Limb (tissue), 2 donors: ENCODE measurements around the gene CLMP.
"Not testable (repeated sequence)": the region's sequence is repeated elsewhere in the genome, so short reads cannot be mapped to it uniquely, and the experiment has no call there.

ENCODE experiments used
- DNase-seq, 2 donors: peaks; one replicate each; pipeline ENCODE4 v3.0.0-alpha.2; 2016; ENCODE audit errors: extremely low spot score in 2 of 2

The CLMP gene

DNA sequence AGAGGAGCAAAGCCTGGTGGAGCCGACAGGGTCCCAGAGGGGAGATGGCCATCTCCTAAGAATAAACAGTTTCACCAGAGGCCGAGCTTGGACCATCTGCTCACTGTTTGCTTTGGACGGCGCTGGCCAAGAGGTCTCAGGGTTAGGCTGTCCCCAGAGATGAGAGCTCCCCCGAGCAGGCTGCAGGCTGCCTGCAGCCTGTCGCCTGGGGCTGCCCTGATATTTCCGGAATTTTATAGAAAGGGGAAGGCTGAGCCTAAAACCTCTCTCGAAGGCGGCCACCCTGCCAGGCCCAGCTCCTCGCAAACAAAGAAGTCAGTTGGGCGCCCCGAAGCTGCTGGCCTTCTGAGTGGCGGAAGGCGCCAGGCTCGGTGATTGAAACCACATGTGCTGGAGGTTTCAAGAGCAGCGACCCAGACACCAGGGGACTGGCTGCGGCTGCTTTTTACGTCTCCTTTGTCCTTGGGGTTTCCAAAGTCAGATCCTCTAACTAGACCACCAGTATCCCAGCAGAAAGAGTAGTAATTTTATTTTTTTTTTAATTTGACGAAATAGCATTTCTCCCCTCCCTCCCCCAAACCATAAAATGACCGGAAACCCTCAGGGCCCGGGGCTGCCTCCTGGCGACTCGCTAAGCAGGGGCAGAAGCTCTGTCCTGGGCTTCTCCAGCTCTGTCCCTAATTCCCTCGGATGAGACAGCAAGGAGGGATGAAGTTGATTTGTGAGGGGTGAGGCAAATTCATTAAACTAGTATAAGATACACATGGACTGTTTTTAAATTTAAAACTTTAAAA lies 57.4 kb downstream of the CLMP start:
- peak; percentile 73 to 76 for DNase-seq

- DNase-seq: no peak
Measured at GRCh38 chr11:123135863-123136446, 59.1 kb downstream of the CLMP start.

GRCh38 chr11:123132881-123133280 lies 62.2 kb downstream of the CLMP start:
- no peak for DNase-seq

- DNase-seq: not testable (repeated sequence)
Measured at GRCh38 chr11:123132034-123132766, 62.8 kb downstream of the CLMP start.

- DNase-seq: no peak
Measured at GRCh38 chr11:123129920-123130319, 65.1 kb downstream of the CLMP start.

DNA sequence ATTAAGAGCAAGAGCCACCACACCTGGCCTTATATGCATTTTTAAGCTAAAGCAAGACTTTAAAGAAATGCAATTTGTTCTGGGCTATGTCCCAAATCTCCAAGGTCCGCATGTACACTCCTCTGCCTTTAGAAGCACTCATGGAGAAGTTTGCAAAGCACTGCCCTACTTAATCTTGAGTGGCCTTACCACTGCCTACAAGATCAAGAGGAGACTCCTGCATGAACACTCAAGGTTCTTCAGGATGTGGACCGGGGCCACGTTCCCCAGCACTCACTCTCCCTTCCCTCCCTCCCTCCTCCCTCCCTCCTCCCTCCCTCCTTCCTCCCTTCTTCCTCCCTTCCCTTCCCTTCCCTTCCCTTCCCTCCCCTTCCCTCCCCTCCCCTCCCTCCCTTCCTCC lies 69.9 kb downstream of the CLMP start:
- DNase-seq: no peak

GRCh38 chr11:123122852-123123251 lies 72.2 kb downstream of the CLMP start:
- DNase-seq: no peak

- no peak for DNase-seq
Measured at GRCh38 chr11:123122341-123122740, 72.7 kb downstream of the CLMP start.

DNA sequence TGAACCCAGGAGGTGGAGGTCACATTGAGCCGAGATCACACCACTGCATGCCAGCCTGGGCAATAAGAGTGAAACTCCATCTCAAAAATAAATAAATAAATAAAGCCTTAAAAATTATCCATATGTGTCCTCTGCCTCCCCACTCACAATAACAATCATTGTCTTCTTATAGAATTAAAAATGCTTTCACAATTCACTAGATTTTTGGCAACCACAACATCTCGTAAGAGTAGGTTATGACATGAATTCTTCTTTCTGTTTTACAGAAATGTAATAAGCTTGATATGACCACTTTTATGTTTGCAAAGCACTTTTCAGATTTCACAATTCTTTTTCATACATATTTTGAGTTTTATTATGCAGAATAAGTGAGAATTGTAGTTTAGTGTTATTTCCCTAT lies 78.6 kb downstream of the CLMP start:
- DNase-seq: no peak

DNA sequence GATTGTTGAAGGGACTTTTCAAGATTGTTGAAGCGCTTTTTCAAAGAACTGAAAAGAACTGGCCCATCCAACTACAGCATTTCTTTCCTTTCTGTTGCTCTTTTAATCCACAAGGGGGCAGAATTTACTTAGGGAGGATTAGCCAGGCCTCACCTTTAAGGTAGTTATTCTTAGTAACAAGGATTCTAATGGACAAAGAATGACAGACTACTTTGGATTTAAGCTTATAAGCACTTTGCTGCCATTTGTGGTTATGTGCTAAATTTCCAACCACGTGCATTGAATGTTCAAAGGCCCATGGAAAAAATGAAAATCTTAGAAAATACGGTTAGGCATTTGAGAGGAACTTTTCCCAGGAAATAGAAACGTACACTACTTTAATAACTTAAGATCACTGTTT lies 83.6 kb downstream of the CLMP start:
- peak in 1 of 2 donors; percentile 66 for DNase-seq

DNA sequence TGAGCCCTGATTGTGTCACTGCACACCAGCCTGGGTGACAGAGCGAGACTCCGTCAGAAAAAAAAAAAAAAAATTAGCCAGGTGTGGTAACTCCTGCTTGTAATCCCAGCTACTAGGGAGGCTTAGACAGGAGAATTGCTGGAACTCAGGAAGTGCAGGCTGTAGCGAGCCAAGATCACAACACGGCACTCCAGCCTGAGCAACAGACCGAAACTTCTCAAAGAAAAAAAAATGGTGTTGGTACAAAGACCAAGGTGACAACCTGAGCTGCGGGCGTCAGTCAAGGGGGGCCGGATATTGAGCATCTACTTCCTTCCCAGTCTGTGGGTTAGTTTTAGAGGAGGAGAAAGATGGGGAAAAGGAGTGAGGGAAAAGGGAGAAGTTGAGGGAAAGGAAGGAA lies 84.7 kb downstream of the CLMP start:
- DNase-seq: no peak

DNA sequence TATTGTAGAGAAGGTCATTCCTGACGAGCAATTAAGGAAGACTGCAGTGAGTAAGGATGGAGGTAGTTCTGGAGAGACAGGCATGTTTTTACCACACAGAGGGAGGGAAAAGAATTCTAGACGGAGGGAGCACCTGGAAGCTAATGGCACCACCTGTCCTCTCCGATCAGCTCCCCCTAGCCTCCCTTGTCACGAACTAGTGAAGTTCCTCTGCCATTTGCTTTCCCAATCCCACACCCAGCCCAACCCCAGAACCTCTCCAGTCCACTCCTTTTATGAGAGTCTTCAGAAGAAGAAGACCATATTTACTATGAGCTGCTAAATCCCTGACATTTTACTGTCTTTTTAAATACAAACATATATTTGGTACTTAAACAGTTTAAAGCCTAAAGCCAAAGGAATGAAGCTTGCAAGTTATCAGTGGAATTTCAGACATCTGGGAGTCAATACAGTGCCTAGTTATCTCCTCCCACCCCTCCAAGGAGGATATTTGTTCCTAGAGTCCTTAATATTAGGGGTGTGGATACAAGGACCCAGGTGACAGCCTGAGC lies 87.0 kb downstream of the CLMP start:
- no peak for DNase-seq

DNA sequence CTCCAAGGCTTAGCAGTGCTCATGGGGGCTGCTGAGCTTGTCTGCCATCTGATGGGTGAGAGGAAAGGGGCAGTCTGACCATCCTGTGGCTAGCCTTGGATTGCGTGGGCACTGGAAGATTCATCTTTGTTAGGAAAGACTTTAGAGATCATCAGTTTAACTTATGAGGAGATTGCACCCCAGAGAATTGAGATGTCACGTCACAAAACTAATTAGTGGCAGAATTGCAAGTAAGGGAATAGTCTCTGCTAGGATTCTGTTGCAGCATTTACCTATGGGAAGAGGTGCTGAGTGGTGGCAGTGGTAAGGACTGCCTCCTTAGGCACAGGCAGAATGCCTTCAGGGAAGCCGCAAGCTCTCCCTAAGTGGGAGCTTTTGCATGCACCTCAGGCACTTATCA lies 90.4 kb downstream of the CLMP start:
- DNase-seq: no peak

GRCh38 chr11:123103326-123103980 lies 91.6 kb downstream of the CLMP start:
- peak; percentile 72 to 89 for DNase-seq

DNA sequence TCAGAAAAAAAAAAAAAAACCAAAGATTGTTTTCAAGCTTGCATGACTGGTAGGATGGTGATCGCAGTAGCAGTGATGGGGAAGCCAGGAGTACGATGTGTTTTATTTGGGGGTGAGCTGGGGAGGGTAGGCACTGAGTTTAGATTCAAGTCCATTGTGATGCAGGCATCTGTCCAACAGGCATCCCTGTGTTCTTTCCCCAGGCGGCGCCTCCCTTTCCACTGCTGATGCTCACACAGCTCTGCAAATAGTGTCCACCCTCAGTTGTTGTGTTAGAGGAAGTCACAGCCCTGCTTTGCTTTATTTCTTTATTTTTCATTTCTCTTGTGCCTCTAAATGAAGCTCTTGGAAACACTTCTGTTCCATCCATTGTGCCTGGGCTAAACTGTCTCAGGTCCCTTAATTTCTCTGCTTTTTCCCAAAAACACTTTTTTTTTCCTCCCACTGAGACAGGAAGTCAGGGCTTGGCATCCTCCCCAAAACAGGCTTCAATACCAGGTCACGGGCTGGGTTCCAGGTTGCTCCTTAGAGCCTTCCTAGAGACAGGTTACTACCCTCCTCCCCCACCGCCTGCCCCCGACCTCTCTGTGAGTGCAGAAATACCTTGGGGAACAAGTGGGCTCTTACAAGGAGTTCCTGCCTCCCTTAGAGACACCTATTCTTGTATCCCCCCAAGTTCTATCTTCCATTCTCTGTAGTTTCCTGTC lies 94.5 kb downstream of the CLMP start:
- peak in 1 of 2 donors; percentile 20 for DNase-seq

DNA sequence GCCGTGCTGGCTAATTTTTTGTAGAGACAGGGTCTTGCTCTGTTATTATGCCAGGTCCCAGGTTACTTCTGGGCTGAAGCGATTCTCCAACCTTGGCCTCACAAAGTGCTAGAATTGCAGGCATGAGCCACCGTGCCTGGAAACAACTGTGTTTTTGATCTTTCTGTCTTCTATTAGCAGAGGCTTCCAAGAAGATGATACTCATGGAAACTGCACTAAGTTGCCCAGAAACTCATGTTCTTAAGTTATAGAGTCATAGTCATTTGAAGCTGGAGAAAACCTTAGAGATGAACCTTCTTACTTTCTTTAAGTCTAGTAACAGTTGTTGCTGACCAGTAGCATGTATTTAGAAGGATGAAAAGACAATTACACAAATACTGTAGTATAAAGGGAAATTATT lies 96.1 kb downstream of the CLMP start:
- DNase-seq: no peak

GRCh38 chr11:123093739-123094138 lies 101.3 kb downstream of the CLMP start:
- DNase-seq: no peak

DNA sequence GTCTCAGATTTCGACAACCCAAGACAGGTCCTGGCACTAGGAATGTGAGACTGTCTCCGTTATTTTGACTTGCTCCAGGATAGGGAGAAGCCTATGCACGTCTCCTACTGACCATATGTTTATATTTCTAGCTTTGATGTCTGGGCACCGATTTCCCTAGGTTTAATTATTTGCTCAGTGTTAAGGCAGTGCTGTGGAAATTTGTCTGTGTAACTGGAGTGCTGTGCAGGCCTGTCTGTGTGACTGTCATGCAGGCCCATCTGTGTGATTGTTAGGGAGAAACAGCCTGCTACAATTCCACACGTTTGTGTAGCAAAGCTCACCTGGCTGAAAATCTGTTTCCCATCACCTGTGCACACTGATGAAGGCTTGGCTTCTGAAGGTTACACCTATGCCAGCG lies 103.5 kb downstream of the CLMP start:
- DNase-seq: no peak

- DNase-seq: not testable (repeated sequence)
Measured at GRCh38 chr11:123090168-123090567, 104.9 kb downstream of the CLMP start.

DNA sequence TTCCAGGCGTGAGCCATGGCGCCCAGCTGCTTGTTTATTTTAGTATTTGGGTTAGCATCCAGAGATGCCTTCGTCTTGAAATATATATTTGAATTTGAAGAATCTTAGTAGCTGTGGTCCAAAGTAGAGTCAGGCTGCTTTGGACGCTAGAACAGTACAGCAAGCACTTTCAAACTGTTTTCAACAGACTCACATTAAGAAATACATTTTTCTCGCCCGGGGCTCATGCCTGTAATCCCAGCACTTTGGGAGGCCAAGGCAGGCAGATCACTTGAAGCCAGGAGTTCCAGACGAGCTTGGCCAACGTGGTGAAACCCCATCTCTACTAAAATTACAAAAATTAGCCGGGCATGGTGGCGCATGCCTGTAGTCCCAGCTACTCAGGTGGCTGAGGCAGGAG lies 106.2 kb downstream of the CLMP start:
- DNase-seq: not testable (repeated sequence)

DNA sequence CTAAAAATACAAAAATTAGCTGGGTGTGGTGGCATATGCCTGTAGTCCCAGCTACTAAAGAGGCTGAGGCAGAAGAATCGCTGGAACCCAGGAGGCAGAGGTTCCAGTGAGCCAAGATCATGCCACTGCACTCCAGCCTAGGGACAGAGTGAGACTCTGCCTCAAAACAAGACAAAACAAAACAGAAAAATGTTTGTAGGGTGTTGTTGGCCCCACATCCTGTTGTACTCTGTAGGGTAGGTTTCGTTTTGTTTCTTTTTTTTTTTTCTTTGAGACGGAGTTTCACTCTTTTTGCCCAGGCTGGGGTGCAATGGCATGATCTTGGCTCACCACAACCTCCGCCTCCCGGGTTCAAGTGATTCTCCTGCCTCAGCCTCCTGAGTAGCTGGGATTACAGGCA lies 107.4 kb downstream of the CLMP start:
- DNase-seq: not testable (repeated sequence)
